NCI-H1417 (cell line): ENCODE data around the gene PAX6.

Experiments used
- DNase-seq, 3 experiments: peaks; one replicate each; lab custom pipeline; 2025; lab: John Stamatoyannopoulos, UW

Gene PAX6

GRCh38 chr11:31810779-31811647 lies at the start of gene PAX6:
PAX6 (minus strand) TSS chr11:31811322; CDS start chr11:31806411, 4,911 bp downstream.
- peak; percentile 47 to 98 (median 94) for DNase-seq

GRCh38 chr11:31860391-31860790 lies 49.3 kb upstream of the PAX6 start:
- DNase-seq: no peak

- no peak for DNase-seq
These were observed 45.1 kb upstream of the PAX6 start for GRCh38 chr11:31856248-31856647.

- DNase-seq: no peak
These were observed 44.3 kb upstream of the PAX6 start for GRCh38 chr11:31855466-31855865.

GRCh38 chr11:31850365-31850764 lies 39.2 kb upstream of the PAX6 start:
- DNase-seq: no peak

GRCh38 chr11:31847761-31848160 lies 36.6 kb upstream of the PAX6 start:
- no peak for DNase-seq

GRCh38 chr11:31845331-31845730 lies 34.2 kb upstream of the PAX6 start:
- no peak for DNase-seq

GRCh38 chr11:31844351-31844750 lies 33.2 kb upstream of the PAX6 start:
- no peak for DNase-seq

GRCh38 chr11:31841435-31841834 lies 30.3 kb upstream of the PAX6 start:
- DNase-seq: no peak

- no peak for DNase-seq
These were observed 23.1 kb upstream of the PAX6 start for GRCh38 chr11:31834237-31834636.

GRCh38 chr11:31830406-31830805 lies 19.3 kb upstream of the PAX6 start:
- DNase-seq: no peak

- no peak for DNase-seq
These were observed 17.1 kb upstream of the PAX6 start for GRCh38 chr11:31828217-31828616.

GRCh38 chr11:31827455-31828206 lies 16.5 kb upstream of the PAX6 start:
- peak in 2 of 3 experiments; percentile 63 to 67 for DNase-seq

GRCh38 chr11:31826536-31827438 lies 15.7 kb upstream of the PAX6 start:
- peak in 2 of 3 experiments; percentile 61 to 64 for DNase-seq

- DNase-seq: no peak
These were observed 14.8 kb upstream of the PAX6 start for GRCh38 chr11:31825838-31826484.

- DNase-seq: no peak
These were observed 14.0 kb upstream of the PAX6 start for GRCh38 chr11:31824879-31825837.

- no peak for DNase-seq
These were observed 13.3 kb upstream of the PAX6 start for GRCh38 chr11:31824332-31824878.

GRCh38 chr11:31823644-31824331 lies 12.7 kb upstream of the PAX6 start:
- DNase-seq: no peak

- no peak for DNase-seq
These were observed 12.0 kb upstream of the PAX6 start for GRCh38 chr11:31822927-31823643.
